Stimulated activated CD8-positive, alpha-beta memory T cell treated with anti-CD3 and anti-CD28 coated beads, Interleukin-7, amount 100 ng/mL, for 48 hours (primary cell): ENCODE data around the gene ANKS3.
"Not testable (repeated sequence)": the region's sequence is repeated elsewhere in the genome, so short reads cannot be mapped to it uniquely, and the experiment has no call there.

Experiments used
- DNase-seq, 2 donors: peaks; one replicate each; pipeline ENCODE4 v3.0.0-alpha.2; 2020; ENCODE audit warnings: low read depth in 1 of 2; ENCODE audit errors: extremely low read depth in 1 of 2

The ANKS3 gene

GRCh38 chr16:4760221-4760910, 26.3 kb upstream of the ANKS3 start:
- DNase-seq = no peak

GRCh38 chr16:4755687-4756086, 21.6 kb upstream of the ANKS3 start:
- DNase-seq = no peak

GRCh38 chr16:4754865-4755264, 20.8 kb upstream of the ANKS3 start:
- DNase-seq = no peak

- no peak for DNase-seq
These were observed 19.2 kb upstream of the ANKS3 start for GRCh38 chr16:4753227-4753626.

GRCh38 chr16:4752351-4753100, 18.5 kb upstream of the ANKS3 start:
- DNase-seq = no peak

- no peak for DNase-seq
These were observed 16.8 kb upstream of the ANKS3 start for GRCh38 chr16:4750896-4751295.

- no peak for DNase-seq
These were observed 15.7 kb upstream of the ANKS3 start for GRCh38 chr16:4749700-4750257.

- DNase-seq = no peak
These were observed 14.8 kb upstream of the ANKS3 start for GRCh38 chr16:4748682-4749411.

GRCh38 chr16:4747906-4748681, 14.0 kb upstream of the ANKS3 start:
- DNase-seq = no peak

GRCh38 chr16:4746991-4747574, 13.0 kb upstream of the ANKS3 start:
- DNase-seq = no peak

- no peak for DNase-seq
These were observed 12.1 kb upstream of the ANKS3 start for GRCh38 chr16:4746215-4746614.

GRCh38 chr16:4745274-4745569, 11.2 kb upstream of the ANKS3 start:
- DNase-seq = no peak

- no peak for DNase-seq
These were observed 10.6 kb upstream of the ANKS3 start for GRCh38 chr16:4744555-4745273.

- DNase-seq = no peak
These were observed 9.3 kb upstream of the ANKS3 start for GRCh38 chr16:4743226-4743878.

- not testable (repeated sequence) for DNase-seq
These were observed 4.3 kb upstream of the ANKS3 start for GRCh38 chr16:4738370-4738769.

GRCh38 chr16:4737545-4737944, 3.5 kb upstream of the ANKS3 start:
- no peak for DNase-seq

- DNase-seq = no peak
These were observed 2.5 kb upstream of the ANKS3 start for GRCh38 chr16:4736546-4736945.

GRCh38 chr16:4734730-4735535, 862 bp upstream of the ANKS3 start:
- peak; percentile 84 to 92 for DNase-seq

GRCh38 chr16:4733747-4734062, 366 bp downstream of the ANKS3 start:
- no peak for DNase-seq
